GM19324 (cell line): ENCODE measurements around the gene PA2G4.
"Not testable (repeated sequence)": the region's sequence is repeated elsewhere in the genome, so short reads cannot be mapped to it uniquely, and the experiment has no call there.

Experiments used
- ATAC-seq: cut with Tn5 transposase; IDR thresholded peaks from one replicate; pipeline ENCODE4 v1.9.1; 2021; ENCODE audit warnings: mild to moderate bottlenecking, moderate library complexity; ENCODE audit not compliant: unreplicated experiment, low FRiP score

Gene PA2G4

DNA sequence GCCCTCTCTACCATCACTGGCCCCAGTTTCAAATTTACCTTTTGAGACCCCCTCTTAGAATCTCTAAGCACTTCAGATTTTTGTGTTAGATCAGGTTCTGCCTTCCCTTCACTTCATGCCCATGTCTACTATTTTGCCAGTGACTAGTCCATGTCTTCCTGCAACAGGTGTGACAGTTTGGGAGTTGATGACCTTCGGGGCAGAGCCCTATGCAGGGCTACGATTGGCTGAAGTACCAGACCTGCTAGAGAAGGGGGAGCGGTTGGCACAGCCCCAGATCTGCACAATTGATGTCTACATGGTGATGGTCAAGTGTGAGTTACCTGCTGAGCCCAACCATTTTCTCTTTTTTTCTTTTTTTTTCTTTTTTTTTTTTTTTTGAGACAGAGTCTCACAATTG lies 5.8 kb upstream of the PA2G4 start:
- ATAC-seq = no peak

- no peak for ATAC-seq
These were observed 4.6 kb upstream of the PA2G4 start for GRCh38 chr12:56099787-56100186.

GRCh38 chr12:56101045-56101444 lies 3.3 kb upstream of the PA2G4 start:
- no peak for ATAC-seq

GRCh38 chr12:56102683-56103065 lies 1.7 kb upstream of the PA2G4 start:
- no peak for ATAC-seq

DNA sequence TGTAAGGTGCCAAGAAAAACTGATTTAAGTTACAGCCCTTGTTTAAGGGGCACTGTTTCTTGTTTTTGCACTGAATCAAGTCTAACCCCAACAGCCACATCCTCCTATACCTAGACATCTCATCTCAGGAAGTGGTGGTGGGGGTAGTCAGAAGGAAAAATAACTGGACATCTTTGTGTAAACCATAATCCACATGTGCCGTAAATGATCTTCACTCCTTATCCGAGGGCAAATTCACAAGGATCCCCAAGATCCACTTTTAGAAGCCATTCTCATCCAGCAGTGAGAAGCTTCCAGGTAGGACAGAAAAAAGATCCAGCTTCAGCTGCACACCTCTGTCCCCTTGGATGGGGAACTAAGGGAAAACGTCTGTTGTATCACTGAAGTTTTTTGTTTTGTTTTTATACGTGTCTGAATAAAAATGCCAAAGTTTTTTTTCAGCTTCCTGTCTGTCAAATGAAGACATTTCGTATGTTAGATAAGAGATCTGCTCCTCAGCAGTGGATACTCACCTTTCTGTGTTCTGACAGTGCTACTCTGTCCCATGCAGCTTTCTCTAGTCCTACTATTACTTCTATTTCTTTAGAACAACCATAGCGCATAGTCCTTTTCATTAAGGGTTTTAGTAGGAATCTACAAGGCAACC lies 1.2 kb upstream of the PA2G4 start:
- ATAC-seq = no peak

DNA sequence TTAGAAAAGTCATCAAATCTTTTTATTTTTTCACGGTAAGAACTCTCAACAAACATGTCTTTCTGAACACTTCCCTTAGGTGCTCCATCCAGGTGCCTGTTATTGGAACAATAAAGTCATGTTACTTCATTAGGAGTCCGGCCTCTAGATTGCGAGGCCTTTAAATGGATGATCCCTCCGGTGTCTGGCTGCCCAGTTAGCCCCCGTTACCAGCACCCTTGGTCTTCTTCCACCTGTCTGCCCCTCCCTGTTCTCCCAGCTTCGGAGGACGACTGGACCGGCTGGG lies 593 bp upstream of the PA2G4 start:
- no peak for ATAC-seq

DNA sequence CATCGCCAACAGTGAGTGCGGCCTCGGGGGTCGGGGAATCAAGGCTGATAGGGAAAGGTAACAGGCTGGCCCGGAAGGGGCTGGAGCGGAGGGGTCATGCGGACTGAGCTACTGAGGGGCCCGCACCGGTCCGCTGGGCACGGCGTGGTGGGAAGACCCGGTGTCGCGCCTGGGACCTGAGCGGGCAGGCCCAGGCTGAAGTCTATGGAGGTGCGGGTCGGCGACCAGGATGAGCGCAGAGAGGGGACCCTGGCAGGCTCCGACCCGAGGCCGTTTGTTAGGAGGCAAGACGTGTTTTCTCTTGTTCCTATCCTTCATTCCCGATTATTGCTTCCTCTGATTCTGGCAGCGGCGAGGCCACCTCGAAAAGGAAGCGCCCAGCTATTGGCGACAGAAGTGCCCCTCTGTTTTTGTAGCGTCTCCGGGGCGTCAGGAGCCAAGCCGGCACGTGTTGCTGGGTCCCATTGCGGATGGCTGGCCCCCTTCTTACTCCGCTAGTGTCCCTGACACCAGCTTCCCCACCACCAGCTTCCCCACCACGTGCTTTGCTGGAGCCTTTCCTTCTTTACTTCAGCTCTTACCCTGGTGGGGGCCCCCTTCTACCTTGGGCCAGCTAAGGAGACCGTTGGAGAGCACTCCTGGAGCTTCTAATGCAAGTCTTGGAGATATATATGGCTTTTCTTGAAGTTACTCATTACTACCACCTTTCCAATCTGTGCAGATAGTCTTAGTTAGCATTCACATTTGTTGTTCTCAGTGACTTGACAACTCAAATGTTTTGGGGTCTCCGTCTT lies 653 bp downstream of the PA2G4 start:
- peak; percentile 14 for ATAC-seq

- ATAC-seq = no peak
These were observed 1.2 kb downstream of the PA2G4 start for GRCh38 chr12:56105609-56105902.

GRCh38 chr12:56107242-56107641 lies 2.9 kb downstream of the PA2G4 start:
- no peak for ATAC-seq

- no peak for ATAC-seq
These were observed 6.2 kb downstream of the PA2G4 start for GRCh38 chr12:56110571-56110970.

DNA sequence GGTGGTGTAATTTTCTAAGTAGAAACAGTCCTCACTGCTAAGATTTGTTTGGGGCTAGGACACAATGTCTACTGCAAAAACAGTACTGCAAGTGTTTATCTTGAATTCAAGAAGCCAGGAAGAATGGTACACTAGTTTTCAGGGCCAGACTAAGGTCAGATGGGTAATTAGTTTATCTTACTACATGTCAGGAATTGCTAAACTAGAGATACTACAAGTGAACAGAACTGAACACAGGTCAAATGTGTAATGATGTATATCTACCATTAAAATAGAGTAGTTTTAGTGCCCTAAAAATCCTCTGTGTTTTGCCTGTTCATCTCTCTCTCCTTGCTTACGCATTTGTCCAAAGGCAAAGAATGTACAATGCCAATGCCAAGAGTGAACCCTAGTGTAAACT lies 9.7 kb downstream of the PA2G4 start:
- ATAC-seq = no peak

GRCh38 chr12:56115329-56115728 lies 11.0 kb downstream of the PA2G4 start:
- no peak for ATAC-seq

GRCh38 chr12:56116267-56117081 lies 12.1 kb downstream of the PA2G4 start, which contains the start of gene RPL41:
TSS of gene RPL41 (plus strand) at chr12:56116633.
- peak; percentile 46 for ATAC-seq

DNA sequence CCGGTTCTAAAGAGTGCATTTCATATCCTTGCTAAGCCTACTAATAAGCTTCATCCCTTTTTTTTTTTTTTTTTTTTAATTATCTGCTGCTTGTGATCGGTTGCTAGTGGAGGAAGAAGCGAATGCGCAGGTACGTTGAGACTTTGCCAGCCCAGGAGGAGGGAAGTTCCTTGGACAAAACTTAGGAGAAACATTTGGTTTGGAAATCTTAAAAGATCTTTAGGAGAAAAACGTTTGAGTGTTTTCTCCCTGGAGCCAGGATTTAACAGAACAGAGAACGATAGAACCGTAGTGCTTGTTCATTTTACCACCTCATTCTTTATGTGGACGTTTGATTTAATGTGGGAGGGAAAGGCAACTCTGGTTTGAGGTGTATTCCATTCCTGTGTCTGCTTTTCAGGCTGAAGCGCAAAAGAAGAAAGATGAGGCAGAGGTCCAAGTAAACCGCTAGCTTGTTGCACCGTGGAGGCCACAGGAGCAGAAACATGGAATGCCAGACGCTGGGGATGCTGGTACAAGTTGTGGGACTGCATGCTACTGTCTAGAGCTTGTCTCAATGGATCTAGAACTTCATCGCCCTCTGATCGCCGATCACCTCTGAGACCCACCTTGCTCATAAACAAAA lies 12.8 kb downstream of the PA2G4 start:
- not testable (repeated sequence) for ATAC-seq

DNA sequence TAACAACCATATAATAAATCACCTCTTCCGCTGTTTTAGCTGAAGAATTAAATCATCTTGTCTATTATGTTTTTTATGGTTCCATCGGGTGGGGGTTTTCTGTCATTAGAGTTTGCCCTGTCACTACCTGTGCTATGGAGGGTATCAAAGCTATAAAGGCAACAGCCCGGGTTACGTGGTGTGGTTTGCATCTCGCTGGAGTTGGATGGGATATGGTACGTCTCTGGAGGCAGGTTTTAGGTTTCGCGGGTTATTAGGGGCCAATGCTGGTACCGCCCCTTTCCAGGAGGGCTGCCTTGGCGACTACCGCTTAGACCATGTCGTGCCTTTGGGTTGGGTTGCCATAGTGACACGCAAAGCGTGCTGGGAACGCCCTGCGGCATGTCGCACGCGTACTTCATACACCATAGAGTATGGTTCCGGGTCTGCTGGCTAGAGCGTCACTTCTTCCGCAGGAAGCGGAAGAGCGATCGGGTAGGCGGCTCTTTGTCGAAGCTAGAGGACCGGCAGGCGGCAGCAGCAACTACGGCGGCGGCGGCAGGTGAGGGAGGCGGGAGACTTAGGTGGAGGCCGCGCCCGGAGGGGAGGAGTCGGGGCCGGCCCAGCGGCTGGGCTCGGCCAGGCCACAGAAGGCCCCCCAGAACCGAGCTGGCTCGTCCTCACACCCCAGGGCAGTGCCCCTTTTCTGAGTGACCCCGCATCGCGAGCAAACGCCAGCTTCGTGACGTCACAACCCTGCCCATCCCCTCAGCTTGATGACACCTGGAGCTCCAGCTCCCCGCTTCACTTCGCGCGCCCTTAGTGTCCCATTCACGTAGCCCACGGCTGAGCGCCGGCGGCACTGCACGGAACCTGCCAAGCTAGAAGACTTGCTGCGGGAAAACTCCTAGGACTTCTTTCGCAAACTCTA lies 13.7 kb downstream of the PA2G4 start, which contains the start of gene ZC3H10:
Gene ZC3H10, plus strand, starts transcription at position 489 of the 910 bp plus-strand sequence. CDS start 2,297 bp downstream, outside the sequence.
- ATAC-seq = peak; percentile 85

DNA sequence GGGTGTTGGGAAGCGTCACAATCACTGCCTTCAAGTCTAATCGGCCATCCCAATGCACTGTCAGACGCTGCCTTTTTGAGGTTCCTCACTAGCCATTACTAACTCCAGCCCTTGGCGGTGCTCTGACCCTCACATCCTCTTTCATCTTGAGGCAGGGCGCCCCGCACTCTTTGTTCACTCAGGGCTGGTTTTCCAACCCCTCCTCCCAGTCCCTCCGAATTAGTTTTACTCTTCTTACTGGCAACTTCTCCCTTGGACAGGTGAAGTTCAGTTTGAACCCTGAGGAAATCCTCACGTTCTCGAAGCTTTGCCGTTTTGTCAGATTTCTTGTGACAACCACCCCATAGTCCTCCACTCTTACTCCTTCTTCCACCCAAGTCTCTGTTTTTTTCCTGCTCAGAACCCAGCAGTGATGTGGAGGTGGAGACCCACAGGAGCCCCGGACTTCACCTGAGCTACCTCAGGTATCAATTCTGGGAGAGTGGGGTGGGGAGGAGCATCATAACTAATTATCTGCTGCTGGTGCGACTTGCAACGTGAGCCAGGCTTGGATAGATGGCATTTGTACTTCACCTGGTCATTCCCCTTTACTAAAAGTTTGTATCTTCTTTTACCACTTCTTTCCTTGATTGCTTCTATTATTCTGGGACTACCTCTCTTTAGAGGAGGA lies 14.5 kb downstream of the PA2G4 start:
- no peak for ATAC-seq

GRCh38 chr12:56119361-56119796 lies 15.0 kb downstream of the PA2G4 start:
- no peak for ATAC-seq

DNA sequence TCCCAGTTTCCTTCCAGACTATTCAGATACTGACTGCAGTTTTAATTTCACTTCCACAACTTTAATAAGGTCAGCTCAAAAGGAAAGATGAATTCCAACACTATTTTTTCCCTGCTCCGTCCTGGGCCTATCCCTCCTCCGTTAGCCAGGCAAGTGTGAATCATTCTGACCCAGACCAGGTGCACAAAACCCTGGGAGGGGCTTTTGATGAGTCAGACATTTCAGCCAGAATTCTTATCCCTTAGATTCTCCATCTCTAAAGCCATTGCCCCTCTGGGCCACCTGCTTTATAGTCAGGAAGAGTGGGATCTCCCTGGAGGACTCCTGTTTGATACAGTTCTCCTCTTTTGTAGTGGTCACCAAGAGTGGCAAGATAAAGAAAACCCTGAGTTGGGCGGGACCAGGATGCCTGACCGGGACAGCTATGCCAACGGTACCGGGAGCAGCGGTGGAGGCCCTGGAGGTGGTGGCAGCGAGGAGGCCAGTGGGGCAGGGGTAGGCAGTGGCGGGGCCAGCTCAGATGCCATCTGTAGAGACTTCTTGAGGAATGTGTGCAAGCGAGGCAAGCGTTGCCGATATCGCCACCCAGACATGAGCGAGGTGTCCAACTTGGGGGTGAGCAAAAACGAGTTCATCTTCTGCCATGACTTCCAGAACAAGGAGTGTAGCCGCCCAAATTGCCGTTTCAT lies 15.9 kb downstream of the PA2G4 start:
- no peak for ATAC-seq
